H1 (cell line): Measurements from ENCODE around the gene SF3A2. TPM values are rescaled to one million over a fixed set of nuclear protein-coding genes. Genes with fewer than 3 reads are reported as not detected.

Source experiments
- EGR1 ChIP-seq: IDR thresholded peaks from 2 replicates; pipeline ENCODE4 v1.6.1; 2011; ENCODE audit warnings: low read depth, low read length, borderline replicate concordance
- GABPA ChIP-seq: IDR thresholded peaks from 2 replicates; pipeline ENCODE4 v1.6.1; 2011; ENCODE audit warnings: mild to moderate bottlenecking, low read length, moderate library complexity, borderline replicate concordance; ENCODE audit not compliant: insufficient read depth
- JUND ChIP-seq: IDR thresholded peaks from 2 replicates; pipeline ENCODE4 v1.6.1; 2011; ENCODE audit warnings: mild to moderate bottlenecking, improper control_type of control experiment, low read length
- RBBP5 ChIP-seq: IDR thresholded peaks from 2 replicates; pipeline ENCODE4 v1.7.1; 2012; ENCODE audit warnings: low read depth, mild to moderate bottlenecking, inconsistent platforms, low read length, moderate library complexity, borderline replicate concordance
- polyA plus RNA-seq, 7 experiments: library from polyadenylated mRNA; depleted of rRNA in 3 of 7; stranded (reverse) in 5 of 7; unstranded in 2 of 7; fragments of >200 nt in 5 of 7; fragments of 200-250 nt in 2 of 7; gene quantifications; 1 replicate in 5 of 7; 2 replicates in 1 of 7; 4 replicates in 1 of 7; pipeline versions ENCODE4 v1.2.1 to v1.2.3, GENCODE V29; 2011 to 2013; ENCODE audit warnings: missing spikeins in 2 of 7, mixed read lengths in 2 of 7
- total RNA-seq: library from RNA; stranded (reverse); fragmentation: NEBNext Ultra II Directional; extraction: Animal tissue kit (Norgen Biotek cat#: 25700); gene quantifications from 2 replicates; pipeline ENCODE4 v1.2.1, GENCODE V29; 2021

The SF3A2 gene
- total and polyA plus RNA-seq, 2 of the 8 experiments (the other 6 are each of a cell fraction or from before 2014, with no cell fraction given): 15.3 to 146 TPM

GRCh38 chr19:2291185-2291751, 54.6 kb downstream of the SF3A2 start (continued):
- TF ChIP-seq EGR1: no peak
- TF ChIP-seq GABPA: peak; percentile 33; the same call in 1 of the 2 replicates
- no peak for TF ChIP-seq JUND
- TF ChIP-seq RBBP5: peak; percentile 28; the same call in 1 of the 2 replicates
